CD14-positive monocyte (primary cell): ENCODE measurements around the gene BEND7. TPM values are rescaled to one million over a fixed set of nuclear protein-coding genes. Genes with fewer than 3 reads are reported as not detected.

Experiments
- DNase-seq, 3 donors: peaks; one replicate each; pipeline ENCODE4 v3.0.0-alpha.2; 2011 to 2022
- H2AFZ ChIP-seq: 2 replicates; pipeline ENCODE4 v1.6.0; 2012; ENCODE audit warnings: mild to moderate bottlenecking, low read depth, low read length, inconsistent platforms; ENCODE audit not compliant: insufficient read depth, poor library complexity, severe bottlenecking
- H3K27ac ChIP-seq, 2 donors: 1 replicate in 1 of 2; 2 replicates in 1 of 2; pipeline ENCODE4 v1.5.1; 2012 to 2013; ENCODE audit warnings: low read length in 2 of 2, control low read depth in 1 of 2, inconsistent platforms in 1 of 2, low read depth in 1 of 2, mild to moderate bottlenecking in 1 of 2
- H3K27me3 ChIP-seq, 2 donors: one replicate each; pipeline versions ENCODE4 v1.6.0 to v1.6.1; 2011 to 2013; ENCODE audit warnings: low read length in 2 of 2; ENCODE audit not compliant: control insufficient read depth in 2 of 2, insufficient read depth in 2 of 2
- H3K36me3 ChIP-seq, 2 donors: replicated peaks in 1 of 2; 1 replicate in 1 of 2; 2 replicates in 1 of 2; pipeline versions ENCODE4 v1.5.1 to v1.6.1; 2012 to 2013; ENCODE audit warnings: low read length in 2 of 2, control low read depth in 1 of 2, inconsistent platforms in 1 of 2, mild to moderate bottlenecking in 1 of 2; ENCODE audit not compliant: insufficient read depth in 2 of 2, control insufficient read depth in 1 of 2
- H3K4me1 ChIP-seq, 2 donors: 1 replicate in 1 of 2; 2 replicates in 1 of 2; pipeline versions ENCODE4 v1.5.1 to v1.6.1; 2012 to 2013; ENCODE audit warnings: low read length in 2 of 2, control low read depth in 1 of 2, inconsistent platforms in 1 of 2, mild to moderate bottlenecking in 1 of 2, moderate library complexity in 1 of 2; ENCODE audit not compliant: insufficient read depth in 2 of 2, control insufficient read depth in 1 of 2
- H3K4me2 ChIP-seq: replicated peaks from 2 replicates; pipeline ENCODE3; 2012; ENCODE audit warnings: low read length, moderate library complexity, mild to moderate bottlenecking; ENCODE audit not compliant: poor library complexity, severe bottlenecking; ENCODE audit errors: extremely low read depth
- H3K4me3 ChIP-seq, 3 experiments: fragments of 200-600 bp in 1 of 3; sonication (generic) in 1 of 3; replicated peaks in 1 of 3; 1 replicate in 2 of 3; 2 replicates in 1 of 3; pipeline ENCODE4 v1.5.1; 2011 to 2013; ENCODE audit warnings: low read length in 3 of 3, mild to moderate bottlenecking in 3 of 3, control low read depth in 2 of 3, low read depth in 2 of 3, inconsistent platforms in 1 of 3, moderate library complexity in 1 of 3
- H3K79me2 ChIP-seq: 2 replicates; pipeline ENCODE4 v1.6.0; 2012; ENCODE audit warnings: mild to moderate bottlenecking, control low read depth, inconsistent platforms, low read length, moderate library complexity; ENCODE audit not compliant: insufficient read depth
- H3K9ac ChIP-seq: 2 replicates; pipeline ENCODE4 v1.6.0; 2017; ENCODE audit warnings: low read length, mild to moderate bottlenecking; ENCODE audit not compliant: insufficient read depth, poor library complexity, severe bottlenecking
- H3K9me3 ChIP-seq, 2 donors: replicated peaks in 1 of 2; 1 replicate in 1 of 2; 2 replicates in 1 of 2; pipeline versions ENCODE4 v1.5.1 to v1.6.1; 2012 to 2013; ENCODE audit warnings: low read length in 2 of 2, control low read depth in 1 of 2; ENCODE audit not compliant: control insufficient read depth in 1 of 2, insufficient read depth in 1 of 2
- H4K20me1 ChIP-seq: 2 replicates; pipeline ENCODE4 v1.6.0; 2012; ENCODE audit warnings: mild to moderate bottlenecking, low read length, control low read depth, moderate library complexity; ENCODE audit not compliant: insufficient read depth
- H3K27ac Mint-ChIP-seq, 7 donors: one replicate each; pipeline ENCODE4 v1.8.0; 2020; ENCODE audit warnings: mild to moderate bottlenecking in 7 of 7, mixed read lengths in 7 of 7, moderate library complexity in 6 of 7, inconsistent platforms in 2 of 7
- H3K27me3 Mint-ChIP-seq, 3 donors: one replicate each; pipeline ENCODE4 v1.8.0; 2021 to 2022; ENCODE audit warnings: low read depth in 3 of 3, mild to moderate bottlenecking in 3 of 3, mixed read lengths in 3 of 3, moderate library complexity in 3 of 3, inconsistent platforms in 1 of 3
- H3K36me3 Mint-ChIP-seq, 2 donors: one replicate each; pipeline ENCODE4 v1.8.0; 2020; ENCODE audit warnings: mixed read lengths in 2 of 2, inconsistent platforms in 1 of 2, mild to moderate bottlenecking in 1 of 2
- H3K4me1 Mint-ChIP-seq: one replicate; pipeline ENCODE4 v1.8.0; 2020; ENCODE audit warnings: mild to moderate bottlenecking, mixed read lengths
- H3K4me3 Mint-ChIP-seq, 2 donors: one replicate each; pipeline ENCODE4 v1.8.0; 2020; ENCODE audit warnings: mild to moderate bottlenecking in 2 of 2, mixed read lengths in 2 of 2, moderate library complexity in 1 of 2
- H3K9me3 Mint-ChIP-seq, 7 donors: one replicate each; pipeline ENCODE4 v1.8.0; 2020 to 2022; ENCODE audit warnings: mixed read lengths in 7 of 7, mild to moderate bottlenecking in 6 of 7, moderate library complexity in 6 of 7, inconsistent platforms in 2 of 7
- WGBS: methylation state at CpG from one replicate; pipeline ENCODE4 v1.1.5; 2013; ENCODE audit warnings: missing lambda C conversion rate; ENCODE audit not compliant: insufficient coverage; 5-methylcytosine and 5-hydroxymethylcytosine counted together
- intact Hi-C, 2 donors: fragments of 100-400 bp; cut with micrococcal nuclease; formaldehyde crosslinking; loops; one replicate each; pipeline versions ENCODE4 v1.15.0 to v1.15.1; 2023
- polyA plus RNA-seq, 3 donors: library from polyadenylated mRNA; depleted of rRNA in 1 of 3; unstranded in 2 of 3; stranded (reverse) in 1 of 3; fragments of 300-500 nt in 2 of 3; fragments of >200 nt in 1 of 3; fragmentation: Illumina TruSeq in 2 of 3; gene quantifications; 1 replicate in 2 of 3; 2 replicates in 1 of 3; pipeline ENCODE4 v1.2.3, GENCODE V29; 2012 to 2021
- TF ChIP-seq, protein P1 (sequence below): fragments of 200-600 bp; IDR thresholded peaks from one replicate; pipeline ENCODE4 v1.8.0; 2022; ENCODE audit warnings: antibody characterized with exemption, mild to moderate bottlenecking

Gene BEND7
- polyA plus RNA-seq, 3 donors = 0.65 TPM; not detected in 2

DNA sequence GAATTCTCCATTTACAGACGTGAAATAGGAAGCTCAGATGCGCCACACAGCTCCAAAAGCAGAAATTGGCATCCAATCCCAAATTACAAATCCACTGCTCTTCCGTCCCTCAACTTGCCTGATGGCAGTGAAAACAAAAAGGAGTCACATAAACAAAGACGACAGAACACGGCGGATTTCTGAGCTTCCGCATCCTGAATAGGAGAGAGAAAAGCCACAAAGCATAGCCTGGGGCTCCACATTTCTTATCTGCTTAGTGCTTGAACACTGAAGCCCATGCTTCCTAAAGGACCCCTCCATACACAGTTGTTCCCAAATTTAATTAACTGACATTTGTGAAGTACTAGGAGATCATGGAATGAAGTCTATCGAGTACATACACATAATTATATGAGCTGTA is 32.6 kb downstream of the BEND7 start:
- Histone ChIP-seq H3K9me3 (no peaks in the 10 kb centered on the region), H3K27me3 (no peaks in the 10 kb centered on the region), H3K79me2 (no peaks in the 10 kb centered on the region), H3K4me1 (no peaks in the 10 kb centered on the region), H3K36me3 (no peaks in the 10 kb centered on the region), H3K4me2 (no peak overlapping the region), H4K20me1 (no peaks in the 10 kb centered on the region), H3K9ac (no peak overlapping the region), H2AFZ (no peak overlapping the region), H3K27ac (no peak overlapping the region), H3K4me3 (no peak overlapping the region)
- H3K4me3 Mint-ChIP-seq = no peak overlapping the region
- H3K27ac Mint-ChIP-seq = no peak overlapping the region
- TF ChIP-seq, protein P1, sequence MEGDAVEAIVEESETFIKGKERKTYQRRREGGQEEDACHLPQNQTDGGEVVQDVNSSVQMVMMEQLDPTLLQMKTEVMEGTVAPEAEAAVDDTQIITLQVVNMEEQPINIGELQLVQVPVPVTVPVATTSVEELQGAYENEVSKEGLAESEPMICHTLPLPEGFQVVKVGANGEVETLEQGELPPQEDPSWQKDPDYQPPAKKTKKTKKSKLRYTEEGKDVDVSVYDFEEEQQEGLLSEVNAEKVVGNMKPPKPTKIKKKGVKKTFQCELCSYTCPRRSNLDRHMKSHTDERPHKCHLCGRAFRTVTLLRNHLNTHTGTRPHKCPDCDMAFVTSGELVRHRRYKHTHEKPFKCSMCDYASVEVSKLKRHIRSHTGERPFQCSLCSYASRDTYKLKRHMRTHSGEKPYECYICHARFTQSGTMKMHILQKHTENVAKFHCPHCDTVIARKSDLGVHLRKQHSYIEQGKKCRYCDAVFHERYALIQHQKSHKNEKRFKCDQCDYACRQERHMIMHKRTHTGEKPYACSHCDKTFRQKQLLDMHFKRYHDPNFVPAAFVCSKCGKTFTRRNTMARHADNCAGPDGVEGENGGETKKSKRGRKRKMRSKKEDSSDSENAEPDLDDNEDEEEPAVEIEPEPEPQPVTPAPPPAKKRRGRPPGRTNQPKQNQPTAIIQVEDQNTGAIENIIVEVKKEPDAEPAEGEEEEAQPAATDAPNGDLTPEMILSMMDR = no peak
- DNase-seq = no peak
- no peaks in the 10 kb centered on the region for H3K4me1 Mint-ChIP-seq
- 88% methylated on average over 7 of the region's 8 CpGs for WGBS
- H3K9me3 Mint-ChIP-seq = no peaks in the 10 kb centered on the region
- H3K36me3 Mint-ChIP-seq = no peaks in the 10 kb centered on the region
- H3K27me3 Mint-ChIP-seq = peaks cover 0 to 3% (median 3%) of the 10 kb centered on the region in 3 donors
- intact Hi-C loops = no loop called here

DNA sequence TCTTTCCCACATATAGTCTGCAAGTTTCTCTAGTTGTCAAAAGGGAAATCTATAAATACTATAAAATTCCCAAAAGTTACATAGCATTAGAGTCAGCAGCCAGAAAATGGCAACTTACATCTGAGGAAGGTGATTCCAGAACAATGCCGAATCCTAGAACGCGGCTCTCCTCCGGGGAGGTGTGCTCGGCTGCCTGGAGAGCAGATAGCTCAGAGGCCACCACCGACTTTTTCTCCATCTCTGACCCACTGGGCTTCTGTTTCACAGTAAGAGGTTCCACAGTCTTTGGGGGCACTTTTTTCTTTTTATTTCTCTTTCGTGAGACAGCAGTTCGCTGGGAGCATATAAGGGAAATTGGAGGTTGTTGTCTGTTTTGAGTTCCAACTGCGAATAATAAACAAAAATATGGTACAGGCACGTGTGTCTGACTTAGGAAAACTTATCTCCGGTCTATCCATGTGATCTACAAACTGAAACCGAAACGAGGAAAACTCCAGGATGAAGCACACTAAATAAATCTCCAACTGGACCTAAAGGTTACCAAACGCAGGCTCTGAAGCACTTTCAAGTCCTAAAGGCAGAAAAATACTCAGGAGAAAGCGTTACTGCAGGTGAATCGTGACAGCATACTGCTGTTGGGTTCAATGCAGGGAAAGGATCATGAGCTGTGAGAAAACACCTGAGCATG is 36.2 kb downstream of the BEND7 start:
- Mint-ChIP-seq H3K4me1 (no peaks in the 10 kb centered on the region), H3K36me3 (no peaks in the 10 kb centered on the region), H3K9me3 (no peaks in the 10 kb centered on the region), H3K27ac (no peak overlapping the region), H3K27me3 (peaks cover 0 to 3% (median 0%) of the 10 kb centered on the region in 3 donors), H3K4me3 (no peak overlapping the region)
- H3K4me1 ChIP-seq = no peaks in the 10 kb centered on the region
- H2AFZ ChIP-seq = no peak overlapping the region
- WGBS = 95% methylated on average over 15 of the region's 16 CpGs
- H3K79me2 ChIP-seq = no peaks in the 10 kb centered on the region
- intact Hi-C loops = no loop called here
- H3K36me3 ChIP-seq = no peaks in the 10 kb centered on the region
- no peak overlapping the region for H3K9ac ChIP-seq
- H3K4me2 ChIP-seq = no peak overlapping the region
- TF ChIP-seq, protein P1 = no peak
- DNase-seq = no peak
- no peaks in the 10 kb centered on the region for H3K9me3 ChIP-seq
- no peak overlapping the region for H3K4me3 ChIP-seq
- H3K27me3 ChIP-seq = no peaks in the 10 kb centered on the region
- H4K20me1 ChIP-seq = no peaks in the 10 kb centered on the region
- H3K27ac ChIP-seq = no peak overlapping the region
